ENCODE measurements around the gene TSPAN32.

TSPAN32 gene

DNA sequence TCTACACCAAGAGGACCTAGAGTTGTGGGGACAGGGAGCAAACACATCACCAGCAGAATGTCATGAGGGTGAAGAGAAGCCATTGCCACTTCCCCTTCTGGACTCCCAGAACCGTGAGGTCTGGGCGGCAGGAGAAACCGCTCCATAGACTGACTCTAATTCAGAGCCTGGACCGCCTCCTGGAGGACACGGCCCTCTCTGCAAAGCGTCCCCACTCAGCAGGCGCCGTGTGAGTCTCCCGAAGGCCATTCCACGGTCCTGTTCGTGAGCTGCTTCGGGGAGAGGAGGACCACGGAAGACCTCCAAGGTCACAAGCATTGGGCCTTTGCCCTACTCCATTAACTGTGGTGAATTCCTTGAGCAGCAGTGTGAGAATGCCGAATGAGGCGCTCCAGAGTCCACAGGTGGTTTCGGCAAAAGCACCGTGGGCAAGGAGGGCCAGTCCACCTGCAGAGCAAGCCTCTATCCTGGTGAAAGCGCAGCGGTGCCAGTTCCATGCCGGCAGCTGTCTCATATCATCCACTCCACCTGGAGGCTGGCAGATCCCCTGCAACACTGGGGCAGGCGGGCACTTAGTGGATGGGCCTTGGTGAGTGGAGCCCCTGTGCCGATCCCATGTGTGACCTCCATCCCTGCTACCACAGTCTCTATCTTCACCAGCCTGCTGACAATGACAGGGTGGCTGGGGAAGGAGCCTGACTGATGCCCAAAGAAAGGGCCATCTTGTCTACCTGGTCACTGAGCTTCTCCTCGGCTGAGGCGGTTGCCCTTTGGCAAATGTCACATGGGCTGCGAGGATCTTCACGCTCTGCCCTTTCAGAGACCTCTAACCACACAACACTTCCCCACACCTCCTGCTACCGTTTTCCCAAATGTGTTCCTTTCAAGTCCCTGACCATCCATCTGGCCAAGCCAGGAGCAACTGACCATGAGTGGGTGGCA, 7.6 kb upstream of the TSPAN32 start:
- H3K4ac ChIP-seq (ENCODE audit: low read length), result no peak overlapping the region
- no peak overlapping the region for H3K14ac ChIP-seq (ENCODE audit: low read length)
- no peak overlapping the region for H2BK120ac ChIP-seq (ENCODE audit: low read depth, low read length)
- no peak overlapping the region for H2BK12ac ChIP-seq (ENCODE audit: low read length)
- H3K27ac ChIP-seq (replicated peaks; ENCODE audit: low read length), result no peak overlapping the region
- no peak overlapping the region for H2AFZ ChIP-seq (ENCODE audit: low read length)
- no peaks in the 10 kb centered on the region for H3K9me3 ChIP-seq (replicated peaks in 1 of 2; ENCODE audit: control insufficient read depth in 2 of 2, insufficient read depth in 1 of 2, low read depth in 1 of 2, low read length in 2 of 2)
- peaks cover 2% of the 10 kb centered on the region for H3K79me1 ChIP-seq (ENCODE audit: low read depth, low read length)
- H3K36me3 ChIP-seq (replicated peaks in 1 of 2; ENCODE audit: control insufficient read depth in 2 of 2, insufficient read depth in 2 of 2, low read length in 2 of 2), result no peaks in the 10 kb centered on the region
- DNase-seq (ENCODE audit: low spot score), result no peak
- no peak overlapping the region for H4K8ac ChIP-seq (ENCODE audit: low read depth, low read length)
- peaks cover 0 to 10% of the 10 kb centered on the region in 2 donors for H3K4me1 ChIP-seq (ENCODE audit: control insufficient read depth in 2 of 2, insufficient read depth in 1 of 2, low read depth in 1 of 2, low read length in 2 of 2)
- H2AK5ac ChIP-seq (ENCODE audit: low read depth, low read length), result peak overlapping the region; percentile 95
- no peak overlapping the region for H3K23ac ChIP-seq (ENCODE audit: low read depth, low read length, poor library complexity)
- H2BK5ac ChIP-seq (ENCODE audit: low read length), result no peak overlapping the region
- H2BK15ac ChIP-seq (ENCODE audit: low read length), result peak overlapping the region; percentile 59
- H3K4me2 ChIP-seq (ENCODE audit: insufficient read depth, low read length, poor library complexity, severe bottlenecking), result no peak overlapping the region
- H3K27me3 ChIP-seq (ENCODE audit: control insufficient read depth in 3 of 3, insufficient read depth in 3 of 3, low read depth in 1 of 3, low read length in 3 of 3), result peaks cover 0 to 15% (median 0%) of the 10 kb centered on the region in 3 experiments
- peak overlapping the region; percentile 25 for H3K9ac ChIP-seq (ENCODE audit: low read depth, low read length, poor library complexity)
- no peak overlapping the region for H4K91ac ChIP-seq (ENCODE audit: low read depth, low read length, poor library complexity)
- WGBS, 2 donors (ENCODE audit: extremely low coverage in 2 of 2, insufficient read length in 2 of 2, insufficient replicate concordance in 1 of 2), result no CpG with 5 or more reads among the region's 27 CpGs
- H3K4me3 ChIP-seq (ENCODE audit: low read length in 2 of 2), result no peak overlapping the region
- peak overlapping the region; percentile 33 for H3K18ac ChIP-seq (ENCODE audit: low read length)

DNA sequence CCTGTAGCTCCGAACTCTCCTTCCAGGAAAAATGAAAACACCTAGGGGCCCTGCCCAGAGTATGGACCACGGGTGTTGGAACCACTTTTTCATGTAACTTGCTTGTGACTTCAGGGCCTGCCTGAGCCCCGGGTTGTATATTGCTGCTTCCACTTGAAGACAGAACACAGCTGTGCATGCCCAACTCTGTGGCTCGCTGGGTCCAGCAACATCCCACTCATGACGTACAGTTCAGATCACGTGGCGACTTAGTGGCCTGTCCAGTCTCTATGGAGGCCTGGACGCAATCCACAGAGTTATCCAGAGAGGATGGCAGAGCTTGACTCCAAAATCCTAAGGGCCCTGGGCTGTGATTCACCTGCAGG, 6.9 kb upstream of the TSPAN32 start:
- no peak overlapping the region for H4K91ac ChIP-seq (ENCODE audit: low read depth, low read length, poor library complexity)
- H2BK12ac ChIP-seq (ENCODE audit: low read length), result no peak overlapping the region
- peaks cover 0 to 15% (median 0%) of the 10 kb centered on the region in 3 experiments for H3K27me3 ChIP-seq (ENCODE audit: control insufficient read depth in 3 of 3, insufficient read depth in 3 of 3, low read depth in 1 of 3, low read length in 3 of 3)
- H3K79me1 ChIP-seq (ENCODE audit: low read depth, low read length), result no peaks in the 10 kb centered on the region
- no peak overlapping the region for H3K27ac ChIP-seq (replicated peaks; ENCODE audit: low read length)
- H3K23ac ChIP-seq (ENCODE audit: low read depth, low read length, poor library complexity), result no peak overlapping the region
- H2AK5ac ChIP-seq (ENCODE audit: low read depth, low read length), result peak overlapping the region; percentile 95
- peak overlapping the region; percentile 59 for H2BK15ac ChIP-seq (ENCODE audit: low read length)
- H3K4ac ChIP-seq (ENCODE audit: low read length), result no peak overlapping the region
- H2AFZ ChIP-seq (ENCODE audit: low read length), result no peak overlapping the region
- no peak overlapping the region for H4K8ac ChIP-seq (ENCODE audit: low read depth, low read length)
- no peak overlapping the region for H2BK120ac ChIP-seq (ENCODE audit: low read depth, low read length)
- WGBS, 2 donors (ENCODE audit: extremely low coverage in 2 of 2, insufficient read length in 2 of 2, insufficient replicate concordance in 1 of 2), result no CpG with 5 or more reads among the region's 8 CpGs
- no peak overlapping the region for H3K4me3 ChIP-seq (ENCODE audit: low read length in 2 of 2)
- no peak overlapping the region for H3K14ac ChIP-seq (ENCODE audit: low read length)
- no peaks in the 10 kb centered on the region for H3K36me3 ChIP-seq (replicated peaks in 1 of 2; ENCODE audit: control insufficient read depth in 2 of 2, insufficient read depth in 2 of 2, low read length in 2 of 2)
- no peak overlapping the region for H3K18ac ChIP-seq (ENCODE audit: low read length)
- H3K4me2 ChIP-seq (ENCODE audit: insufficient read depth, low read length, poor library complexity, severe bottlenecking), result no peak overlapping the region
- H2BK5ac ChIP-seq (ENCODE audit: low read length), result no peak overlapping the region
- no peaks in the 10 kb centered on the region for H3K9me3 ChIP-seq (replicated peaks in 1 of 2; ENCODE audit: control insufficient read depth in 2 of 2, insufficient read depth in 1 of 2, low read depth in 1 of 2, low read length in 2 of 2)
- DNase-seq (ENCODE audit: low spot score), result no peak
- no peak overlapping the region for H3K9ac ChIP-seq (ENCODE audit: low read depth, low read length, poor library complexity)
- H3K4me1 ChIP-seq (ENCODE audit: control insufficient read depth in 2 of 2, insufficient read depth in 1 of 2, low read depth in 1 of 2, low read length in 2 of 2), result peaks cover 0 to 3% of the 10 kb centered on the region in 2 donors

DNA sequence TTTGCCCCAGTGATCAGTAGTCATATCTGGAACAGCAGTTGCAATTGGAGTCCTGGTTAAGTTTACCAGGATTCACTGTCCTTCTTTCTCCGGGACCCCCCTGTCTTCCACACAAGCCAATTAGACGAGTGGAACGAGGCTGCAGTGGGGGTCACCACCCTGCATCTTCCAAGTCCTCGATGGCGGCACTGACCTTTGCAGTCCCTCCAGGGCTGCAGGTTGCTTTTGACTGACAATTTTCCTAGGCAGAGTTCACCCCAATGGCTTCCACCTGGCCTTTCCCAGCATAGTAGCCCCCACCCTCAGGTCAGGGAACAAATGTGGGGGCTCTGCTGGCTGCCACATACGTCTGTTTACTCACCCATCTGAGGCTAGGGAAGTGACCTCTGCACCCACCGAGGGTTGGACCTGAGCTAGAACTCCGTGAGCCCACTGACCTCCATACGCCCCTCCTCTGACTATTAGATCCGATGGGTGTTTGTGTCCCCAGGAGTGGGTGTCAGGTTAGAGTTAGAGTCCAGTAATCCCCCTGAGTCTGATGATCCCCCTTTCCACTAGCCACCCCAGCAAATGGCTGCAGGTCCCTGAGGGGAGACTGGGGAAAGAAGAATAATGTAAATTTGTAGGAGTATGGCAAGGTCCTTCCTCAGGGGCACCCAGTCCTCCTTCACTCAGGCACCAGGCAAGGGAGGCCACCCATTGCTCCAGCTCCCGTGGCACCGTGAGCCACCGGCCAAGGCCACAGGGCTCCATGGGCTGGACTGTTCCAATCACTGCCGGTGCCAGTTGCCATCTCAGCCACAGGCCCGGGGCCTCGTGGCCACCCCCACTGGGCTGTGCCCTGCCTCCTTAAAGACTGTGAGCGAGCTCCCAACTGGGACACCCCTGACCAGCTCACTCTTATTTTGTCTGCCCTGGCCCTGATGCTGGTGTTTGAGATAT, 5.6 kb upstream of the TSPAN32 start:
- DNase-seq (ENCODE audit: low spot score), result no peak
- Histone ChIP-seq H3K4me3 (ENCODE audit: low read length in 2 of 2) (no peak overlapping the region), H2BK15ac (ENCODE audit: low read length) (peak overlapping the region; percentile 28), H3K9me3 (replicated peaks in 1 of 2; ENCODE audit: control insufficient read depth in 2 of 2, insufficient read depth in 1 of 2, low read depth in 1 of 2, low read length in 2 of 2) (no peaks in the 10 kb centered on the region), H2AFZ (ENCODE audit: low read length) (no peak overlapping the region), H2BK12ac (ENCODE audit: low read length) (no peak overlapping the region), H3K36me3 (replicated peaks in 1 of 2; ENCODE audit: control insufficient read depth in 2 of 2, insufficient read depth in 2 of 2, low read length in 2 of 2) (no peaks in the 10 kb centered on the region), H2BK5ac (ENCODE audit: low read length) (no peak overlapping the region), H3K79me1 (ENCODE audit: low read depth, low read length) (no peaks in the 10 kb centered on the region), H2AK5ac (ENCODE audit: low read depth, low read length) (peak overlapping the region; percentile 95), H2BK120ac (ENCODE audit: low read depth, low read length) (no peak overlapping the region), H3K14ac (ENCODE audit: low read length) (peak overlapping the region; percentile 26), H3K9ac (ENCODE audit: low read depth, low read length, poor library complexity) (no peak overlapping the region), H3K27ac (replicated peaks; ENCODE audit: low read length) (no peak overlapping the region), H3K4me2 (ENCODE audit: insufficient read depth, low read length, poor library complexity, severe bottlenecking) (no peak overlapping the region), H3K4me1 (ENCODE audit: control insufficient read depth in 2 of 2, insufficient read depth in 1 of 2, low read depth in 1 of 2, low read length in 2 of 2) (no peaks in the 10 kb centered on the region), H3K4ac (ENCODE audit: low read length) (no peak overlapping the region), H3K27me3 (ENCODE audit: control insufficient read depth in 3 of 3, insufficient read depth in 3 of 3, low read depth in 1 of 3, low read length in 3 of 3) (peaks cover 0 to 15% (median 0%) of the 10 kb centered on the region in 3 experiments), H4K8ac (ENCODE audit: low read depth, low read length) (no peak overlapping the region), H3K18ac (ENCODE audit: low read length) (peak overlapping the region; percentile 57), H4K91ac (ENCODE audit: low read depth, low read length, poor library complexity) (no peak overlapping the region), H3K23ac (ENCODE audit: low read depth, low read length, poor library complexity) (no peak overlapping the region)
- no CpG with 5 or more reads among the region's 17 CpGs for WGBS, 2 donors (ENCODE audit: extremely low coverage in 2 of 2, insufficient read length in 2 of 2, insufficient replicate concordance in 1 of 2)
